ENCODE results near the gene RNF148. TPM values are rescaled to one million over a fixed set of nuclear protein-coding genes. Genes with fewer than 3 reads are reported as not detected.

RNF148 gene, protein sequence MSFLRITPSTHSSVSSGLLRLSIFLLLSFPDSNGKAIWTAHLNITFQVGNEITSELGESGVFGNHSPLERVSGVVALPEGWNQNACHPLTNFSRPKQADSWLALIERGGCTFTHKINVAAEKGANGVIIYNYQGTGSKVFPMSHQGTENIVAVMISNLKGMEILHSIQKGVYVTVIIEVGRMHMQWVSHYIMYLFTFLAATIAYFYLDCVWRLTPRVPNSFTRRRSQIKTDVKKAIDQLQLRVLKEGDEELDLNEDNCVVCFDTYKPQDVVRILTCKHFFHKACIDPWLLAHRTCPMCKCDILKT
- 0.18 TPM in 1 of 3 replicates, not detected in the others for total RNA-seq

DNA sequence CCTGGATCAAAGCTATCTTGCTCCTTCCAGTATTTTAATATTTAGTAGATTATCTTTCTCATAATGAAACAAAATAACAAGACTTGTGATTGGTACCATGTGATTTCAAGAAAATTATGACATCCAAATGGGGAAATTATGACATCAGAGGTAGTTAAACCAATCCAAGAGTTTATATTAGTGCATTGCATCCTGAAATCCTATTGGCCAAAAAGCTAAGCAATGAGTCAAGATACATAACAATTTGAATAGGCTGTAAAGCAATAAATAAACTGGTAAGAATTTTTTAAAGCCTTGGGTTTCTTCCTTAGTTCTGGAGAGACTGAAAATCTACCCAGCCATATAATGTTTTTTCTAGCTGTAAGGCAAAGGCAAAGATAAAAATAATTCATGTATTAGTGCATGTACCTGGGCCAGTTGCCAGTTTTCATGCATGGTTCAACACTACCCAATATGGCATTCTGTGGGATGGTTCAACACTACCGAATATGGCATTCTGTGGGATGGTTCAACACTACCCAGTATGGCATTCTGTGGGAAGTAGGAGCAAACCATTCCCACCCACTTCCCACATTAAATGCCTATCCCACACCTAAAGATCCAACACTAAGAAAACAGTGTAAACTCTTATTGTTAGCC lies at the start of gene RNF148:
Gene RNF148, minus strand, starts transcription at position 51 of the 639 bp plus-strand sequence. CDS start 172 bp downstream, outside the sequence.
- H3K4me1 Mint-ChIP-seq: no peaks in the 10 kb centered on the region
- no peaks in the 10 kb centered on the region for H3K9me3 Mint-ChIP-seq

DNA sequence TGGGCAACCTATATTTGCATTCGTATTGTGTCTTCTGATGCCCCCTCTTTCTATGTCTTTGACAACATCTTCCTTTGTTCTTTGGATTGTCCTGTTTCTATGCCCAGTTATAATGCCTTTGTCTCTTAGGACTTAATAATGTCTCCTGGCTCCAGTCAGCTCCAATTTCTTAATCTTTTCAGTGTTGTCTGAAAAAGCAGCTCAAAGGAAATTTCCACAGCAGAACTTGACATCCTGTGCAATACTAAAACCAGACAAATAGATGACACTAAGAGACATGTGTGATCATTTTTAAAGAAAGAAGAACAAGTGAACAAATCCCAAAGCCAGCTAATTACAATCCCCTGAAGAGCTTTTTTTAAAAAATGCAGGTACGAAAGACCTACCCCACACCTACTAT lies 47.7 kb upstream of the RNF148 start:
- Mint-ChIP-seq H3K36me3 (no peaks in the 10 kb centered on the region), H3K4me1 (peaks cover 4% of the 10 kb centered on the region), H3K4me3 (no peak overlapping the region), H3K27ac (no peak overlapping the region), H3K27me3 (ENCODE audit: low read depth) (no peaks in the 10 kb centered on the region), H3K9me3 (no peaks in the 10 kb centered on the region)
- TF ChIP-seq, protein P1, sequence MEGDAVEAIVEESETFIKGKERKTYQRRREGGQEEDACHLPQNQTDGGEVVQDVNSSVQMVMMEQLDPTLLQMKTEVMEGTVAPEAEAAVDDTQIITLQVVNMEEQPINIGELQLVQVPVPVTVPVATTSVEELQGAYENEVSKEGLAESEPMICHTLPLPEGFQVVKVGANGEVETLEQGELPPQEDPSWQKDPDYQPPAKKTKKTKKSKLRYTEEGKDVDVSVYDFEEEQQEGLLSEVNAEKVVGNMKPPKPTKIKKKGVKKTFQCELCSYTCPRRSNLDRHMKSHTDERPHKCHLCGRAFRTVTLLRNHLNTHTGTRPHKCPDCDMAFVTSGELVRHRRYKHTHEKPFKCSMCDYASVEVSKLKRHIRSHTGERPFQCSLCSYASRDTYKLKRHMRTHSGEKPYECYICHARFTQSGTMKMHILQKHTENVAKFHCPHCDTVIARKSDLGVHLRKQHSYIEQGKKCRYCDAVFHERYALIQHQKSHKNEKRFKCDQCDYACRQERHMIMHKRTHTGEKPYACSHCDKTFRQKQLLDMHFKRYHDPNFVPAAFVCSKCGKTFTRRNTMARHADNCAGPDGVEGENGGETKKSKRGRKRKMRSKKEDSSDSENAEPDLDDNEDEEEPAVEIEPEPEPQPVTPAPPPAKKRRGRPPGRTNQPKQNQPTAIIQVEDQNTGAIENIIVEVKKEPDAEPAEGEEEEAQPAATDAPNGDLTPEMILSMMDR (IDR thresholded peaks at IDR 0.05; ENCODE audit: unreplicated experiment): no peak
- DNase-seq (ENCODE audit: low spot score in 2 of 2, unreplicated experiment in 2 of 2): no peak

More for the DNA sequence above, at the start of gene RNF148:
- no peak for DNase-seq (ENCODE audit: low spot score in 2 of 2, unreplicated experiment in 2 of 2)
- no peaks in the 10 kb centered on the region for H3K27me3 Mint-ChIP-seq (ENCODE audit: low read depth)
- no peaks in the 10 kb centered on the region for H3K36me3 Mint-ChIP-seq
- TF ChIP-seq, protein P1 (IDR thresholded peaks at IDR 0.05; ENCODE audit: unreplicated experiment): no peak
- H3K27ac Mint-ChIP-seq: no peak within 1 kb of the TSS
- no peak within 1 kb of the TSS for H3K4me3 Mint-ChIP-seq

DNA sequence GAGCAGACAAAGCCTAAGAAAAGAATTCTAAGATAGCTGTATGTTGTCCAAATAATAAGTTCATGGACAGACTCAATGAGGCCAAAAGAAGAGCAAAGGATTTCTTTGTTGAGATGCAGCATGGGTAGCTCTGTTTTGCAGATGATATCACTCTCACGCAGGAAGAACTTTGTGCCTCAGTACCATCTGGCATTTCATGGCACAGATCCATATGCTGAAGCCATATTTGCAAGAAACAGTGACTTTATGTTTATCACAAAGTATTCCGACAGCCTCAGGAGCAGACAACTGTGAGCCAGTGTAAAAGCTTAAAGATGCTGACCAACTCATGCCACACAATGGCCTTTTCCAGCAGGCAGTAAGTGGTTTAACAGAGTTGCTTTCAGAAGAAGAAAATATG lies 45.5 kb upstream of the RNF148 start:
- Mint-ChIP-seq H3K4me3 (no peak overlapping the region), H3K9me3 (no peaks in the 10 kb centered on the region), H3K27me3 (ENCODE audit: low read depth) (no peaks in the 10 kb centered on the region), H3K27ac (no peak overlapping the region), H3K36me3 (no peaks in the 10 kb centered on the region), H3K4me1 (peaks cover 4% of the 10 kb centered on the region)
- no peak for DNase-seq (ENCODE audit: low spot score in 2 of 2, unreplicated experiment in 2 of 2)
- TF ChIP-seq, protein P1 (IDR thresholded peaks at IDR 0.05; ENCODE audit: unreplicated experiment): no peak

DNA sequence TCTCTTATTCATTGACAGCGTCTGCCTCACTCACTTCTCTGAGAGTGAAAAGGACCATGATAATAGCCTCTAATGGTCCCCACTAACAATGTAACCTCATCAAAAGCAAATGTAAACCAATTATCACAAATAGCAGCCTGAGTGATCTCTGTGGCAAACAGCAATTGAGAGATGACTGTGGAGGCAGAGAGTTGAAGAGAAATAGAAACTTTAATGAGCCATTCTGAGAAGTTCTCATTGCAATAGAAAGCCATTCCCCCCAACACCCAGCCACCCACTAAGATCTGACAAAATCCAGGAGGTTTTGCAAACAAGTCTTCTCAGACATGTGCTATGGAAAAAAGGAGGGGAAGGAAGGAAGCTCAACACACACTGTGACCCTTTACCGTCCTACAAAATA lies 44.2 kb upstream of the RNF148 start:
- no peak for DNase-seq (ENCODE audit: low spot score in 2 of 2, unreplicated experiment in 2 of 2)
- no peaks in the 10 kb centered on the region for H3K4me1 Mint-ChIP-seq

DNA sequence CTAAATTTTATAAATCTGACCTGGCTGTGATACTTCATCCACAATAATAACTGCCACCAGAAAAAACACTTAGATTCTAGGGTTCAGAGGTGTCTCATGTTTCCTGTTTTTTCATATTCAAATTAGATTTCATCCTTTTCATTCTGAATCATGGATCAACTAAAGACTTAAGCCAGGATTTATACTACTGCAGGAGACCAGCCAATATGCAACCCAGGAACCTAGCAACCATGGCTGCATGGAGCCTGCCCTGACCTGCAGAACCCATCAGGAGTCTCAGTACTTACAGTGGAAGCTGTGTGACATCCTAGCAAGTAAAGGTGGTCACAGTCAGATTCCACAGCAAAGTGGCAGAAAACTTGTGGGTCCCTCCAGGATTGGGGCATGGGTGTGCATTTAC lies 40.5 kb upstream of the RNF148 start:
- Mint-ChIP-seq H3K27me3 (ENCODE audit: low read depth) (no peaks in the 10 kb centered on the region), H3K9me3 (no peaks in the 10 kb centered on the region), H3K27ac (no peak overlapping the region), H3K4me3 (no peak overlapping the region), H3K4me1 (peaks cover 4% of the 10 kb centered on the region), H3K36me3 (no peaks in the 10 kb centered on the region)
- TF ChIP-seq, protein P1 (IDR thresholded peaks at IDR 0.05; ENCODE audit: unreplicated experiment): no peak
- DNase-seq (ENCODE audit: low spot score in 2 of 2, unreplicated experiment in 2 of 2): no peak

More for the DNA sequence above, 44.2 kb upstream of the RNF148 start:
- no peak overlapping the region for H3K4me3 Mint-ChIP-seq
- H3K9me3 Mint-ChIP-seq: no peaks in the 10 kb centered on the region
- H3K27me3 Mint-ChIP-seq (ENCODE audit: low read depth): no peaks in the 10 kb centered on the region
- TF ChIP-seq, protein P1 (IDR thresholded peaks at IDR 0.05; ENCODE audit: unreplicated experiment): no peak
- H3K36me3 Mint-ChIP-seq: no peaks in the 10 kb centered on the region
- no peak overlapping the region for H3K27ac Mint-ChIP-seq

Data from mesothelial cell of epicardium (in vitro differentiated cells).